Measurements from ENCODE around the gene PGBD5. TPM values are rescaled to one million over a fixed set of nuclear protein-coding genes. Genes with fewer than 3 reads are reported as not detected.
"Not testable (repeated sequence)": the region's sequence is repeated elsewhere in the genome, so short reads cannot be mapped to it uniquely, and the experiment has no call there.

Gene PGBD5
- polyA plus RNA-seq, 1 donor from 2014 or later = not detected

DNA sequence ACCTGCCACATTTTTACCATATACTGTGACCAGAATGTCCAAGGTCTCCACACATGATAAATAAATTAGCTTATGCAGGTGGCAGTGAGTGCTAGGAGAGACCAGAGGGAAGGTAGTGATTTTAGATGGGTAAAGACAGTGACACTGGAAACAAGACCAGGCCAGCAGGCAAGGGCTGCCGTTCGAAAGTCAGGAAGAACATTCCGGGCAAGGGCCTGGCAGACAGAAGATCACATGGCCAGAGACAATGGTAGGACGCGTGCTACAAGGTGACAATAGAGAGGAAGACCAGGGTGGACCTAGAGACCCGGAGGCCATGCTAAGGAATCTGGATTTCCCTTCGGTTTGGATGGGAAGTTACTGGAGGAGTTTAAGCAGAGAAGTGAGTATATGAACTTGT, 9.7 kb downstream of the PGBD5 start:
- peaks cover 18% of the 10 kb centered on the region for H3K27me3 Mint-ChIP-seq
- peaks cover 0 to 9% (median 6%) of the 10 kb centered on the region in 3 donors for H3K9me3 Mint-ChIP-seq
- H3K36me3 Mint-ChIP-seq = no peaks in the 10 kb centered on the region
- no peak overlapping the region for H3K27ac Mint-ChIP-seq
- no peak overlapping the region for H3K4me3 Mint-ChIP-seq
- H3K4me1 Mint-ChIP-seq = no peaks in the 10 kb centered on the region

DNA sequence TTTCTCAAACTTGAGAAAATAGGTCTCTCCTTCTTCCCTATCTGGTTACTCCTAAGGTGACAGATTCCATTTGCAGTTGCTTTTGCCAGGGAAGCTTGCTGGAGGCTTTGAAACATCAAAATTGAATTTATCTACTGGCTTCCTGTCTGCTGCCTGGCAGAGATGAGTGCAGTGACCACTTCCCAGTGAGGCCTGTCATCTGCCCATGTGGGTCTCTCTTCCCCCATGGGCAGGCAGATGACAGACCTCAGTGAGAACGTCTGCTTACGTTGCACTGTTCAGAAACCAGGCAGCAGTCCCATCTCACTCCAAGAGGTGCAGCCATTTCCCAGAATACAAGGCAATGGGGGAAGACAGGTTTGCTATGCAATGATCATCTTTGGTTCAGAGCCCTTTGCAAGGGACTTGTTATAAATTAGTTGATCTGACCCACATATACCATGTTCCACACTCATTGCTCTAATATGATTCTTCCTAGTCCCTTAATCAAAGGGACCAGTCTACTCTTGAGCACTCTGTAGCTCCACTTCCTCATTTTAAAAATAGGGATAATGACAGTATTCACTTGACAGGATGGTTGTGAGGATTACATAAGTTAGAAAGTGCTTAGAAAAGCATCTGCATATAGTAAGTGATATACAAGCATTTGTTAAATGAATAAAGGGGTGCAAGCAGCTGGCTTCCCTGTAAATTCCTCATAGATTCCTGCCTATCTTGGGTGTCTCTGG, 10.6 kb downstream of the PGBD5 start:
- H3K4me1 Mint-ChIP-seq = no peaks in the 10 kb centered on the region
- H3K27me3 Mint-ChIP-seq = peaks cover 18% of the 10 kb centered on the region
- no peaks in the 10 kb centered on the region for H3K36me3 Mint-ChIP-seq
- H3K27ac Mint-ChIP-seq = no peak overlapping the region
- peaks cover 0 to 9% (median 6%) of the 10 kb centered on the region in 3 donors for H3K9me3 Mint-ChIP-seq
- no peak overlapping the region for H3K4me3 Mint-ChIP-seq

- H3K36me3 Mint-ChIP-seq = no peaks in the 10 kb centered on the region
- H3K4me3 Mint-ChIP-seq = no peak overlapping the region
- H3K27me3 Mint-ChIP-seq = peaks cover 17% of the 10 kb centered on the region
- H3K4me1 Mint-ChIP-seq = no peaks in the 10 kb centered on the region
- H3K27ac Mint-ChIP-seq = no peak overlapping the region
- peaks cover 0 to 6% (median 0%) of the 10 kb centered on the region in 3 donors for H3K9me3 Mint-ChIP-seq
Observed at GRCh38 chr1:230414694-230415093, 11.4 kb downstream of the PGBD5 start.

GRCh38 chr1:230414102-230414501, 12.0 kb downstream of the PGBD5 start:
- Mint-ChIP-seq H3K9me3 (peaks cover 0 to 5% (median 0%) of the 10 kb centered on the region in 3 donors), H3K27ac (no peak overlapping the region), H3K27me3 (peaks cover 14% of the 10 kb centered on the region), H3K4me3 (no peak overlapping the region), H3K4me1 (no peaks in the 10 kb centered on the region), H3K36me3 (no peaks in the 10 kb centered on the region)

DNA sequence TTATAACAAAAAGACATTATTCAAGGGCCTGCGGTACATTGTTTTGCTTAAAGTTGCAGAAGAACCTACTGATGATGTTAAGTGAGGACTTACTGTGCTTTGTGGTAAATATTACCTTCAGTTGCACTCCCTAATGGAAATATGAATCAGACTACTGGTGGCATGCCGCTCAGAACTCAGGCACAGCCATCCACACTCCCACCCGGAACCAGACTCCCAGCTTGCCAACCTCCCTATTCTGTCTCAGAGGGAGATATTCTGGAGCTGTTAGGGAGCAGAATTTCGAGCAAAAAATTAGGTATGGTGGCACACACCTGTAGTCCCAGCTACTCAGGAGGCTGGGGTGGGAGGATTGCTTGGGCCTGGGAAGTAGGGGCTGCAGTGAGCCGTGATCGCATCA, 13.1 kb downstream of the PGBD5 start:
- Mint-ChIP-seq H3K4me1 (no peaks in the 10 kb centered on the region), H3K27ac (no peak overlapping the region), H3K9me3 (peaks cover 0 to 4% (median 2%) of the 10 kb centered on the region in 3 donors), H3K36me3 (no peaks in the 10 kb centered on the region), H3K27me3 (peaks cover 14% of the 10 kb centered on the region), H3K4me3 (no peak overlapping the region)

- H3K4me3 Mint-ChIP-seq = no peak overlapping the region
- no peak overlapping the region for H3K27ac Mint-ChIP-seq
- H3K27me3 Mint-ChIP-seq = peaks cover 3% of the 10 kb centered on the region
- H3K9me3 Mint-ChIP-seq = peaks cover 0 to 4% (median 2%) of the 10 kb centered on the region in 3 donors
- H3K4me1 Mint-ChIP-seq = no peaks in the 10 kb centered on the region
- H3K36me3 Mint-ChIP-seq = peaks cover 2% of the 10 kb centered on the region
Observed at GRCh38 chr1:230408971-230409370, 17.2 kb downstream of the PGBD5 start.

DNA sequence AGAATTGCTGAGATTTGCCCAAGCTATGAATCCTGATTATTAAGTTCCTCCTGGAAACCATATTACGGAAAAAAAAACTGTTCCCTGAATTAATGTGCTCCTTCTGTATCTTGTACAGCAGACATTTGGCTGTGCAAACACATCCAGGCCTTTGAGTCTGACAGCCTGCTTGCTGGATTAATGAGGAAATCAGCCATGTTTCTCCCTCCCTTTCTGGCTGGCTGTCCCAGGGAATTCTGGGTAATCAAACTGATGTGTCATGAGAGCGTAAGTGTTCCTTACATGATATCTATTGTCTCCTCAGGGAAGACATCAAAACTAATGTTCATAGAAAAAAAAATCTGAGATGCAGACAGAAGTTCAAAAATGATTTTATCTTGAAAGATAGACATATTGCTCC, 18.8 kb downstream of the PGBD5 start:
- H3K9me3 Mint-ChIP-seq = peaks cover 0 to 4% (median 2%) of the 10 kb centered on the region in 3 donors
- peaks cover 2% of the 10 kb centered on the region for H3K36me3 Mint-ChIP-seq
- peaks cover 3% of the 10 kb centered on the region for H3K27me3 Mint-ChIP-seq
- no peaks in the 10 kb centered on the region for H3K4me1 Mint-ChIP-seq
- no peak overlapping the region for H3K4me3 Mint-ChIP-seq
- no peak overlapping the region for H3K27ac Mint-ChIP-seq

- H3K36me3 Mint-ChIP-seq, H3K9me3 Mint-ChIP-seq, H3K27ac Mint-ChIP-seq: not testable (repeated sequence)
Observed at GRCh38 chr1:230406727-230407126, 19.4 kb downstream of the PGBD5 start.

GRCh38 chr1:230403442-230403841, 22.7 kb downstream of the PGBD5 start:
- H3K27ac Mint-ChIP-seq = no peak overlapping the region
- peaks cover 11% of the 10 kb centered on the region for H3K27me3 Mint-ChIP-seq

More at GRCh38 chr1:230406727-230407126, 19.4 kb downstream of the PGBD5 start:
- H3K4me1 Mint-ChIP-seq, H3K4me3 Mint-ChIP-seq, H3K27me3 Mint-ChIP-seq: not testable (repeated sequence)

DNA sequence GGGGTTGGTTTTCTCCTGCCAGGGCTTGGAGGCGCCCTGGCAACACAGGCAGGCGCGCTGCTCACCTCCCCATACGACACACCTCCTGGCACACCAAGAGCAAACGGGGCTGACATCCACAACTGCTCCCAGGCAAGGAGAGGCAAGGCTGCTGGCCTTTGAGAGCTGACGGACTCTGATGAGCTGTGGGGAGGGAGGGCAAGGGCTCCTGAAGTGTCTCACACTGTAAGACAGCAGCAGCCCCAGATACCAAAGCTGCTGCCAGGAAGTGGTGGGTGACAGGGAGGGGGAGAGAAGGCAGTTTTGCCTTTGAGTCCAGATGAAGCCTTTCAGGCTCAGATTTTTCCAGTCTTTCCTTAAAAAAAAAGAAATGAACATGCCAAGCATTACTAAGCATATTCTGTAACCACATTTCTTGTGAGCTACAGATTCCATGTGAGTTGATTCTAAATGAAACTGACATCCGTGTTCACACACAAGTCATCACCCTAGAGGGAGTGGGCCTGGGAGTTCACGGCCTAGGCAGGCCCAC, 24.3 kb downstream of the PGBD5 start:
- H3K4me3 Mint-ChIP-seq = no peak overlapping the region
- no peaks in the 10 kb centered on the region for H3K36me3 Mint-ChIP-seq
- no peak overlapping the region for H3K27ac Mint-ChIP-seq
- H3K4me1 Mint-ChIP-seq = no peaks in the 10 kb centered on the region
- no peaks in the 10 kb centered on the region for H3K9me3 Mint-ChIP-seq
- H3K27me3 Mint-ChIP-seq = peaks cover 8% of the 10 kb centered on the region

More at GRCh38 chr1:230403442-230403841, 22.7 kb downstream of the PGBD5 start:
- Mint-ChIP-seq H3K9me3 (no peaks in the 10 kb centered on the region), H3K4me3 (no peak overlapping the region), H3K4me1 (no peaks in the 10 kb centered on the region), H3K36me3 (peaks cover 2% of the 10 kb centered on the region)

DNA sequence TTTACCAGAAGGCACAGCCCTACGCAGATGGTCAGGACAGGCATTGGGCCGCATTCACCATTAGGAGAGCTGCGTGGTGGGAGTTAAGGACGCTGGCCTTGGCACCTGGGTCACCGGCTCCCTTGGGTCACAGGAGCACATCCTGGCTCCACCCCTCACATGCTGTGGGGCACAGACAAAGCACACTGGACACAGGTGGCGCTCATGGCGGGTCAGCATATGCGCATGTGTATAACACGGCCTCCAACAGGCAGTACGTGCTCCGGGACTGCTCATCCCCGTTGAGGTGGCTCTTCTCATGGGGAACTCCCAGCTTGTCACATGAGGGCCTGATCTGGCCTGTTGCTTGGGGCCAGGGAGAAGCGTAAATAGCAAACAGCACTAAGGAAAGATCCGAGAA, 25.0 kb downstream of the PGBD5 start:
- Mint-ChIP-seq H3K4me3 (no peak overlapping the region), H3K36me3 (no peaks in the 10 kb centered on the region), H3K9me3 (no peaks in the 10 kb centered on the region), H3K4me1 (no peaks in the 10 kb centered on the region), H3K27me3 (peaks cover 12% of the 10 kb centered on the region), H3K27ac (no peak overlapping the region)

- no peaks in the 10 kb centered on the region for H3K9me3 Mint-ChIP-seq
- H3K4me1 Mint-ChIP-seq = no peaks in the 10 kb centered on the region
- H3K36me3 Mint-ChIP-seq = no peaks in the 10 kb centered on the region
- H3K4me3 Mint-ChIP-seq = no peak overlapping the region
- peaks cover 12% of the 10 kb centered on the region for H3K27me3 Mint-ChIP-seq
- H3K27ac Mint-ChIP-seq = no peak overlapping the region
Observed at GRCh38 chr1:230400007-230400344, 26.2 kb downstream of the PGBD5 start.

- Mint-ChIP-seq H3K27me3 (peaks cover 12% of the 10 kb centered on the region), H3K4me3 (peak overlapping the region in 1 of 4 donors; percentile 14), H3K36me3 (no peaks in the 10 kb centered on the region), H3K27ac (no peak overlapping the region), H3K9me3 (no peaks in the 10 kb centered on the region), H3K4me1 (no peaks in the 10 kb centered on the region)
Observed at GRCh38 chr1:230399321-230400006, 26.7 kb downstream of the PGBD5 start.

DNA sequence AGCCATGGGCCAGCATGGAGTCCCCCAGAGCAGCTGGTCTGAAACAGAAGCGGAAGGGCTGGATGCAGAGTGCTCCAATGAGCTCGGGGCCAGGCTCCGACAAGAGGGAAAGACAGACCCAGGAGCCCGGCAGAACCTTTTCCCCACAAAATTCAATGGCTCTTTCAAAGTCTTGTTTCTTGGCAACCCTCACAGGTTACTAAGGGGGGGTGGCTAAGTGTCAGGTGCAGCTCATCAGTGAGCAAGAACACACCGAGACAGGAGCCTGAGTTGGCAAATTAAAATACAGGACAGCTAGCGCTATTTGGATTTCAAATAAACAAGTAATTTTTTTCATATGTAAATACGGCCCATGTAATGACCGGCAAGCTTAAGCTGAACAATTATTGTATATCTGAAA, 27.3 kb downstream of the PGBD5 start:
- H3K27me3 Mint-ChIP-seq = peaks cover 12% of the 10 kb centered on the region
- peaks cover 0 to 2% (median 0%) of the 10 kb centered on the region in 3 donors for H3K4me1 Mint-ChIP-seq

DNA sequence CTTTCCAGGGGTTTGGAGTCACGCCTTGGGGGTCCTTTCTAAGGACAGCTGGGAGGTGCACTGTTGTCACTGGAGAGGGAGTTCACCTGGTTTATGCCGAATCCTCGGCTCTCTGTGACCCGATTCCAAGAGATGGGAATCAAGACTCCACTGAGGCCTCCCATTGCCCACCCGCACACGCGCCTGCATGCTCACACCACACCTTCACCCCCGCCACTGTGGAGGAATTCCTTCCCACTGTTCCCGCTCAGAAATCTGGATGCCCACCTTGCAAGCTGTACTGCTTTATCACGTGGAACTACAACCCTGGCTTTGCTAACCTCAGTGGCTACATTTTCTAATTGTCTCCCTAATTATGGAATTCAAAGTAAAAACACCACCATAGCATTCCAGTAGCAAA, 29.2 kb downstream of the PGBD5 start:
- Mint-ChIP-seq H3K4me1 (peaks cover 0 to 3% (median 0%) of the 10 kb centered on the region in 3 donors), H3K4me3 (no peak overlapping the region), H3K36me3 (no peaks in the 10 kb centered on the region), H3K27me3 (peaks cover 17% of the 10 kb centered on the region), H3K9me3 (peaks cover 0 to 4% (median 3%) of the 10 kb centered on the region in 3 donors), H3K27ac (no peak overlapping the region)

More for the DNA sequence above, 27.3 kb downstream of the PGBD5 start:
- no peaks in the 10 kb centered on the region for H3K36me3 Mint-ChIP-seq
- no peak overlapping the region for H3K27ac Mint-ChIP-seq
- peaks cover 0 to 2% (median 2%) of the 10 kb centered on the region in 3 donors for H3K9me3 Mint-ChIP-seq
- H3K4me3 Mint-ChIP-seq = no peak overlapping the region

Measured in IgD-negative memory B cell (primary cell).